ENCODE results near the gene SPTLC2.
A peak's percentile ranks its signal among the peaks of the same experiment; 100 is the strongest.
"Not testable (repeated sequence)": the region's sequence is repeated elsewhere in the genome, so short reads cannot be mapped to it uniquely, and the experiment has no call there.

The SPTLC2 gene, protein sequence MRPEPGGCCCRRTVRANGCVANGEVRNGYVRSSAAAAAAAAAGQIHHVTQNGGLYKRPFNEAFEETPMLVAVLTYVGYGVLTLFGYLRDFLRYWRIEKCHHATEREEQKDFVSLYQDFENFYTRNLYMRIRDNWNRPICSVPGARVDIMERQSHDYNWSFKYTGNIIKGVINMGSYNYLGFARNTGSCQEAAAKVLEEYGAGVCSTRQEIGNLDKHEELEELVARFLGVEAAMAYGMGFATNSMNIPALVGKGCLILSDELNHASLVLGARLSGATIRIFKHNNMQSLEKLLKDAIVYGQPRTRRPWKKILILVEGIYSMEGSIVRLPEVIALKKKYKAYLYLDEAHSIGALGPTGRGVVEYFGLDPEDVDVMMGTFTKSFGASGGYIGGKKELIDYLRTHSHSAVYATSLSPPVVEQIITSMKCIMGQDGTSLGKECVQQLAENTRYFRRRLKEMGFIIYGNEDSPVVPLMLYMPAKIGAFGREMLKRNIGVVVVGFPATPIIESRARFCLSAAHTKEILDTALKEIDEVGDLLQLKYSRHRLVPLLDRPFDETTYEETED

DNA sequence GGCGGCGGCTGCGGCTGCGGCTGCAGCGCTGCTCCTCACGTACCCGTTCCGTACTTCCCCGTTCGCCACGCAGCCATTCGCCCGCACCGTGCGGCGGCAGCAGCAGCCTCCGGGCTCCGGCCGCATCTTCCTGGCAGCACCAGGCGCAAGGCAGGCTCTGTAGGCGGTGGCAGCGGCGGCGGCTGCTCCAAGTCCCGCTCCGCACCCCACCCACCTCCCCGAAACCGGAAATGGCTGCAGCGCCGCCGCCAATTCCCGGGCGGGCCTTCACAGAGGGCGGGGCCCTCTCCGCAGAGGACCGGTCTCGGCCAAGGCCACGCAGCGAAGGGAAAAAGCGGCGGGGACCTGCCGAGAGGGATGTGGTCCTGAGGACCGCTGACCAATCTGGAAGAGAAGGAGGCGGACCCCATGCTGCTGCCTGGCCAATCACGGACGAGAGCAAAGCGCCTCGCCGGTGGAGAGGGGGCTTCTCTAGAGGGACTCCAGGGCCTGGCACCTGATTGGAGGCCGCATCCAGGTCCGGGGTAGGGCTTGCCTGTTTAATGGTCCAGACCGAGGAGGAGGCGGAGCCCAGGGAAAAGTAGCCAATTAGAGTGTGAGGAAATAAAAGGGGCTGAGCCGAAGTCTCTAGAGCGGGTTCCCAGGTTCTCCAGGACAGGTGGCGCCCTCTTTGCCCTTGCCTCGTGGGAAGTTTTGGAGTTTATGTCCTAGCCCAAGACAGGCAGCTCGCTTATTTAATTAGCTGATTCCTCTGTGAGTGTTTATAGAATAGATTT, at the start of gene SPTLC2:
Gene SPTLC2, minus strand, starts transcription at position 184 of the 776 bp plus-strand sequence. Its CDS starts 58 bp downstream, at position 126.
- peak; percentile 97 for DNase-seq

DNA sequence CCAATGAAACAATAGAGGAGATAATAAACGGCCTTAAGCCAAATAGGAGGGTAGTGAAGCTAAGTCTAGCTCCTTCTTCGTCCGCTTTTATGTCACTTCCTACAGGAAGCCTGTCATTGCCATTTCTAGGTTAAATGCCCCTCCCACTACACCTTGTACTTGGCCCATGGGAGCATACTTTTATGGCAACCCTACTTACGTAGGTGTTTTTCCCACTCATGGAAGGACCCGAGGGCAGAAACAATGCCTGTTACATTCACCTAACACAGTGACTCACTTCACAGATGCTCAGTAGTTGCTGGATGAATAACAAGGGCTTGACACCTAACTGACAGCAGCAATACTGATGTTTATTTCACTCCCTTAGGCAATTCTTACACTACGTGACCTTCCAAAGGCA, 46.9 kb upstream of the SPTLC2 start:
- no peak for DNase-seq

DNA sequence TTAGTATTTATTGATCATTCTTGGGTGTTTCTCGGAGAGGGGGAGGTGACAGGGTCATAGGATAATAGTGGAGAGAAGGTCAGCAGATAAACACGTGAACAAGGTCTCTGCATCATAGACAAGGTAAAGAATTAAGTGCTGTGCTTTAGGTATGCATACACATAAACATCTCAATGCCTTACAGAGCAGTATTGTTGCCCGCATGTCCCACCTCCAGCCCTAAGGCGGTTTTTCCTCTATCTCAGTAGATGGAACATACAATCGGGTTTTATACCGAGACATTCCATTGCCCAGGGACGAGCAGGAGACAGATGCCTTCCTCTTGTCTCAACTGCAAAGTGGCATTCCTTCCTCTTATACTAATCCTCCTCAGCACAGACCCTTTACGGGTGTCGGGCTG, 45.1 kb upstream of the SPTLC2 start:
- DNase-seq, result not testable (repeated sequence)

DNA sequence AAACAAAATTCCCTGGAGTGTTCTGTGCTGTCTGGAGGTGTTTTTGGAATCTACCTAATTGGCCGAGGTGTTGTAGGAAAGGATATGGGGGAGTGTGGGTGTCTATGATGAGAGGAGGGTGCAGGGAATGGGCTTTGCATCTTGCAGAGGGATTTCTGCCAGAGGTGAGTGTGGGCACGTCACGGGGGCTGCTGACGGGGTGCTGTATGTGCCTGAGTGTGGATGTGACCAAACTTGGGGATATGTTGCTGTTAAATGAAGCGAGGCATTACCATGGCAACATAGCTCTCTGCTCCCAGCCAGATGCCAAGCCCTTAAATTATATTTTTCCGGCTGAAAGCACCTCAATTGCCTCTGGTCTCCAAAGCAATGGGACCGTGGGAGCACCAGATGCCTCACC, 44.3 kb upstream of the SPTLC2 start:
- DNase-seq, result no peak

DNA sequence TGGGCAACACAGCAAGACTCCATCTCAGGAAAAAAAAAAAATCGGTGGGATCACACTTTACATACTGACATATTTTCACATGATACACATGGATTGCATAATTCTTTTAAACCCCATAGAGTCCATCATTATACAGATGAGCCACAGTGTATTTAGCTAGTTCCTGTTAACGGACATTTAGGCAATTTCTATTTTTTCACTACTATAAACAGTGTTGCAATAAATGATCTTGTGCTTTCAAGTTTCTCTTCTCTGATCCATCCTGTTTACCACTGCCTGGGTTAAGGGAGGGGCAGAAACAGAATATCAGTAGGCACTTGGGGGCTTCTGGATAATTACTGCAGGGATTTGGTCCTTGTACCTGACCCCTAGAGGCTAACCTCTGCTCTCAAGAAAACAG, 43.4 kb upstream of the SPTLC2 start:
- DNase-seq, result no peak

DNA sequence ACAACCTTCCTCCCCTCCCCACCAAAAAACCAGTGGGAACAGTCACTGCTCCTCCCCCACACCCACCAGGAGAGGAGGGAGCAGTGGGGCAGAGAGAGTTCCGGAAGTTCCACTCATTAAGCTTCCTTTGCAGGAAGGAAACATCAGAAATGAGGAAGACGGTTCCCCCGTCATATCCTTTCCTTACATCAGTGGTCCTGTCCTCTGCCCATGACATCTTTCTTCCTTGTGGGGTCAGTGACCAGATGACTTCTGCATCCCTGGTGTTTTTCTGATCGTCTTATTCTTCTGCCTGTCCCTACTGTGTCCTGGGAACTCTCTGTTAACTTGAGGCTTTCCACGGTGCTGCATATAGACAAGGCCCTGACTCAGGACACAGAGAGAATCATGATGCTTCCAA, 40.8 kb upstream of the SPTLC2 start:
- no peak for DNase-seq

DNA sequence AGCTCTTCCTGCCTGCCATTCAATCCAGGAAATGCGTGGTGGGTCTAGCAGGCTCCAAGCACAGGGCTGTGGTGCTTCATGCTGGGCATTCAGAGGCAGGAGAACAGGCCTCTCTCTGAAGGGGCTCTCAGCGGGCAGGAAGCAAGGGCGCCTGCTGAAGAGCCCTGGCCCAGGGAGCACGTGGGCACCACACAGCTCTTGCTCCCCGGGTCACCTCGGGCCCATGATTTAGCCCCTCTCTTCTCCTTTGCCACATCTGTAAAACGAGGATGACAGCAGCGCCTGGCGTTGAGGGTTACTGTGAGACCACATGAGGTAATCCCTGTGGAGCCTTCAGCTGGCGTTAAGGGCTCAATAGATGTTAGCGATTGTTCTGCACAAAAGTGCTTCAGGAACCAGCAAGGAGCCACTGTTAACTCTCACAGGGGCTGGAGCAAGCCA, 37.6 kb upstream of the SPTLC2 start:
- no peak for DNase-seq

DNA sequence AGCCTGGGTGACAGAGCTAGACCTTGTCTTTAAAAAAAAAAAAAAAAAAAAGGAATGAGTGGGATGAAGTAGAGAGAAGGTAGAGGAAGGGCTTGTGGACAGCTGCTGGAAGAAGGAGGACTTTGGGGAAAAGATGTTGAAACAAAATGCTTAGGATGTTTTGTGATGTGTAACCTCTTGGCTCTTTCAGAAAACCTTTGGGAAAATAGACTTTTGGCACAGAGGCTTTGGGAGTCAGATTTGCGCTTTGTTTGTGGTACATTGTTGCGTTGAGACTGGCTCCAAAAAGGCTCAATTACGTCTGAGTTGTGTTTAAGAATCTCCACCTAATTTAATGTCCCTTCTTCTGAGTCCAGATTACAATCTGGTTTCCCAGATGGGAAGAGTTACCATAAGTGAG, 32.9 kb upstream of the SPTLC2 start:
- DNase-seq, result no peak

DNA sequence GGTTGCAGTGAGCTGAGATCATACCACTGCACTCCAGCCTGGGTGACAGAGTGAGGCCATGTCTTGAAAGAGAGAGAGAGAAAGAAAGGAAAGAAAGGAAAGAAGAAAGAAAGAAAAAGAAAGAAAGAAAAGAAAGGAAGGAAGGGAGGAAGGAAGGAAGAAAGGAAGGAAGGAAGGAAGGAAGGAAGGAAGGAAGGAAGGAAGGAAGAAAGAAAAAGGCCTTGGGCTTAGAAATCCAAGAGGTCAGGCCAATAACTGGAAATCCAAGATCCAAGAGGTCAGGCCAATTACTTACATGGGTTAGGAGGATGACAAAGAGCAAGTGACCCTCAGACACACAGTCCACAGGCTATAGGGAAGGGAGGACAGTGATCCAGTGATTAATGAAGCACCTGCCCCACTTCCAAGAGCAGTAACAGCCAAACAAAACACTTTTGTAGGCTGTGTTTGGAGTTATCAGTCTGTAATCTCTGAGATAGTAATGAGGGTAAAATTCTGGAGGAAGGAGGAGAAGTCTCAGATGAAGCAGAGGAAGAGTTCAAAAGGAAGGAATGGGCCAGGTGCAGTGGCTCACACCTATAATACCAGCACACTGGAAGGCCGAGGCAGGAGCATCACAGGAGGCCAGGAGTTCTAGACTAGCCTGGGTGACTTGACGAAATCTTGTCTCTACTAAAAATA, 32.2 kb upstream of the SPTLC2 start:
- no peak for DNase-seq

DNA sequence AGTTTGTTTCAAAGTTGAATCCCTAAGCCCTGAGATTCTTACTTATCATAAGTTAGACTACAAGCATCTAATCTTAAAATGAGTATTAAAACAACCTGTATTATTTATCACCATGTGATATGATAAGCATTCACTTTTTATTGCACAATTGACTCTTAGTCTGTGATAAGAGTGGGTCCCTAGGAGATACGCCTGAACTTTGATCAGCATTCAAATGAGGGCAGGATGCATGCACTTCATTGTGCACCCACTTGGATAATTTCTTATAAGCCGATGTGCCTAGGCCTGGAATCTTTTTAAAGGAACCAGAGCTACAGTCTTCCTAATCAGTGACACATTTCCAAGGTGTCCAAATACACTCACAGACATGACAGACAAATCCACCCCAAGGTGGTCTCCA, 31.4 kb upstream of the SPTLC2 start:
- no peak for DNase-seq

DNA sequence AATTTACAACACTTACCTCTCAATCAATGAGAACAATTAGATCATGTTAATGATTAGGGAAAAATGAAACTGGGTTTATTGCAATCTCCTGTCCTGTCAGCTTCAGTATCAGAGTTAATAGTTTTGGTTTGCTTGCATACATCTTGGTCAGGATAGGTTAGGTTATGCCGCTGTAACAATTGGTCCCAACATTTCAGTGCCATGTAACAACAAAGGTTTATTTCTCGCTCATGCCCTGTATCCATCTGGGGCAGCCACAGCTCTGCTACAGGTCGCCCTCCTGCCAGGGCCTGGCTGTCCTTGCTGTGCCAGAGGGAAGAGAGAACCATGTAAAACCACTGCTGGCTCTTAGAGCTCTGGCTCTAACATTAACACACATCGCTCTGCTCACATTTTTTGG, 30.5 kb upstream of the SPTLC2 start:
- no peak for DNase-seq

DNA sequence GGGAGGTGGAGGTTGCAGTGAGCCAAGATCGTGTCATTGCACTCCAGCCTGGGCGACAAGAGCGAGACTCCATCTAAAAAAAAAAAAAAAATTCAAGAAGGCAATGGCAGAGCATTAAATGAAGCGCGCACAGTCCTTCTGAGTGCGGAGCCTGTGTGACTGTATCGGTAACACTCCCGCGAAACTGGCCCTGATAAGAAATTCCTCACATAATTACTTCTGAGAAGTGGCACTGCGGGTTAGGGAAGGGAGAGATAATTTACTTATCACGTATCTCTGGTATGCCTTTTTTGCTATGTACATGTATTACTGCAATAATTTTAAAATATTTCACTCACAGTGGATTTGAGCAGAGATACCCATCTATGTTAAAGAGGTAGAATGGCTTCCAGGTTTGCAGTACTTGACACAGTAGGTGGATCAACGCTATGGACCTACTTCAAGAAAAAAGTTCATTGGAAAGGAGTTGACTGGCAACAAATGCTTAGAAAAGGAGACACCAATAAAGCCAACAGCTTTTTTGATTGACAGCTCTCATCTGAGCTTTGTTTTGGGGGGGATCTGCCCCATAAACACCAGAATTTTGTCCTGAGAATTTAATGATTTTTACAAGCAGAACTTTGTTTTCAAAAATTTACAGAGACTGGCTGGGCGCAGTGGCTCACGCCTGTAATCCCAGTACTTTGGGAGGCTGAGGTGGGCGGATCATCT, 29.2 kb upstream of the SPTLC2 start:
- no peak for DNase-seq

DNA sequence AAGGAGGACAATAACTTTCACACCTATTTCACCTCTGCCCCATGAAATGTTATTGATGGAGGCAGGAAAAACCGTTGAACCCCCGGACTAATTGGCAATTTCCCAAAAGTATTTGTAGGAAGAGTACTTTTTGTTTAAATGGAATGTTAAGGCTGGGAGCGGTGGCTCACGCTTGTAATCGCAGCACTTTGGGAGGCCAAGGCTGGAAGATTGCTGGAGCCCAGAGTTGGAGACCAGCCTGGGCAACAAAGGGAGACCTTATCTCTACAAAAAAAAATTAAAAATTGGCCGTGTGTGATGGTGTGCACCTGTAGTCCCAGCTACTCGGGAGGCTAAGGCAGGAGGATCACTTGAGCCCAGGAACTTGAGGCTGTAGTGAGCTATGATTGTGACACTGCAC, 26.0 kb upstream of the SPTLC2 start:
- no peak for DNase-seq

DNA sequence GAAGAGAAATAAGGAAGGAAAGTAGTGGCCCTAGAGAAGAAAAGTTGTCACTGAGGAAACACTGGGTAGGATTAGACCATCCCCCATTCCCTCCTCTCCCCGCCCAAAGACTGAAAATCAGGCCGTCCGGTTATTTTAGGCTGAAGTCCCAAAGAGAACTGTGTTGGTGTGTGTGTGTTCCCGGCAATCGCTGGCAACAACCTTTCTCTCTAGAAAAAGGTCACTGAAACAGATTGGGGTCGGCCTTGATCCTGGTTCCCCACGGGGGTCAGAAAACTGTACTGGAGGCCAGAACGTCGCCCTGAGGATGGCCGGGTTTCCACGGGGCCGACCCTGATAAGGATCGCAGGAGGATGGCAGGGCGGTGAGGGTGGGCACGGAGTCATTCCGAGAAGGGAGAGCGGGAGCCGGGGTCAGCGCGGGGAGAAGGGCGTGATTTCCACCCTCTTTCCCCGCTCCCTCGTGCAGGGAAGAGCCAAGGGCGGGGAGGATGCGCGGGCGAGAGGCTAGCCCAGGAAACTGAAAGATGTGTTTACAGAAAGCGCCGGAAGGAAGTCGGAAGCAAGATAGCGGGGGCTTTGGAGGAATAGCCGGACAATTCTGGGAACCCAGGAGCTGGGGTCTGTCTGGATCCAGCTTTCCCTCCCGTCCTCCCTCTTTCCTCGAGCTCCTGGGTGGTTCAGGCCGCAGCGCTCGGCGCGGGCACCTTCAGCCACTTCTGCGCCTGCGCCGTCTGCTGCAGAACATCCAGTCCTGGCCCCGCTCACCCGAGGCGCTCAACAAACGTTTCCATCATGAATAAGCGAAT, 25.3 kb upstream of the SPTLC2 start:
- DNase-seq, result peak; percentile 84

DNA sequence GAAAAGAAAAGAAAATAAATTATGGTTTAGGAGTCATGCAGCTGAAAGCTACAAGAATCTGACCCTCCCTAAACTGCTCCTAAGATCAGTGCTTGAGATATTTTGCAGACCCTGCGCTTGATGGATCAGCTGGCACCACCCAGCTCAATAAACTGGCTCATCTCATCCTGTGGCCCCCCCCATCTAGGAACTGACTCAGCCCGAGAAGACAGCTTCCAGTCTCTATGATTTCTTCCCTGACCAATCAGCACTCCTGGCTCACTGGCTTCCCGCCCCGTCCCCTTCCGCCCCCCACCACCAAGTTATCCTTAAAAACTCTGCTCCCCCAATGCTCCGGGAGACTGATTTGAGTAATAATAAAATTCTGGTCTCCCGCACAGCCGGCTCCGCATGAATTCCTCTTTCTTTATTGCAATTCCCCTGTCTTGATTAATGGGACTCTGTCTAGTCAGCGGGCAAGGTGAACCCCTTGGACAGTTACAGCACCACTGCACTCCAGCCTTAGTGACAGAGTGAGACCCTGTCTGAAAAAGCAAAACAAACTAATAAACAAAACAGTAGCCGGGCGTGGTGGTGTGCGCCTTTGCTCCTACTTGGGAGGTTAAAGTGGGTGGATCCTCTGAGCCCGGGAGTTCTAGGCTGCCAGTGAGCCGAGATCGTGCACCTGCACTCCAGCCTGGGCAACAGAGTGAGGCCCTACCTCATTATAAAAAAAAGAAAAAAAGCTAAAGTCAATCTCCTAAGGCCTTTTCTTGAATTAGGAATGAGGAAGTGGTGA, 24.5 kb upstream of the SPTLC2 start:
- DNase-seq, result no peak

DNA sequence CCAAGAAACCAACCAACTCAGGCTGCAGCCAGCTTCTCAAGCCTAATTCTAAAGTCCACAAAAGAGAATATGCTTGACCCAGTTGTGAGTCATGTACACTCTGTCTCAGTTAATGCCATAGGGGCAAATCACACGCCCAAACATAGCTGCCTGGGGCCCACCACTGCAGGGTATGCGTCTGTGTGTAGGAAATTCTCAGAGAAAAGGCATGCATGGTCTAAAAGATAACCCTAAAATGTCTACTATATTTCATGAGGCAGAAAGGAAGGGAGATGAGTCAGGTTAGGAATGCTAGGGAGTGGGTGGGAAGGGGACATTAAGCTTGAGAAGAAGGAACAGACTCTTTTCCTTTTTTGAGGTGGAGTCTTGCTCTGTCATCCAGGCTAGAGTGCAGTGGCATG, 22.3 kb upstream of the SPTLC2 start:
- no peak for DNase-seq

DNA sequence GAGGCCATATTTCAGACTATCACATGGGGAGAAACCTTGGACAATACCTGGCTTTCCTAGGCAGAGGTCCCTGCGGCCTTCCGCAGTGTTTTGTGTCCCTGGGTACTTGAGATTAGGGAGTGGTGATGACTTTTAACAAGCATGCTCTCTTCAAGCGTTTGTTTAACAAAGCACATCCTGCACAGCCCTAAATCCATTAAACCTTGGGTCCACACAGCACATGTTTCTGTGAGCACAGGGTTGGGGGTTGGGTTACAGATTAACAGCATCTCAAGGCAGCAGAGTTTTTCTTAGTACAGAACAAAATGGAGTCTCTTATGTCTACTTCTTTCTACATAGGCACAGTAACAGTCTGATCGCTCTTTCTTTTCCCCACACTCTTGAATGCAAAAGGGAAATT, 19.4 kb upstream of the SPTLC2 start:
- not testable (repeated sequence) for DNase-seq

DNA sequence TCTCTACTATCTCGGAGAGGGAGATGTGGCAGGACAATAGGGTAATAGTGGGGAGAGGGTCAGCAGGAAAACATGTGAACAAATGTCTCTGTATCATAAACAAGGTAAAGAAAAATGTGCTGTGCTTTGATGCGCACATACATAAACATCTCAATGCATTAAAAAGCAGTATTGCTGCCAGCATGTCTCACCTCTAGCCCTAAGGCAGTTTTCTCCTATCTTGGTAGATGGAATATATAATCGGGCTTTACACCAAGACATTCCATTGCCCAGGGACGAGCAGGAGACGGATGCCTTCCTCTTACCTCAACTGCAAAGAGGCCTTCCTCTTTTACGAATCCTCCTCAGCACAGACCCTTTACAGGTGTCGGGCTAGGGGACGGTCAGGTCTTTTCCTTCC, 19.0 kb upstream of the SPTLC2 start:
- not testable (repeated sequence) for DNase-seq

DNA sequence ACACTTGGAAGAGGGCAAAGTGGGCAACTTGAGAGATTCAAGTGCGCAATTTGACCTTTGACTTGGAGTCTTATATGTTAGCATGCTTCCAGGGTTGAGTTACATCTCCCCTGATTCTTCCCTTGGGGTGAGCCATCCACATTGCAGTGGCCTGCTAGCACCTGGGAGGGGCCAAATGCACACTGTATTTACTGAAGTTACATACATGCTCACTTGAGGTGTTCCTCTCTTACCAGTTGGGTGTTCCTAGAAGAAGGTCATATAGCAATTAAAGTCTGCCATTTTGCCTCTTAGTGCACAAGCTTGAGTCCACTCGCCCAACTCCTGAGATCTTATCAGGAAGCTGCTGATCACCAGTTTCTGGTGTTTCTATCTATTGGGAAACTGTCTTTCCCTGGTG, 13.7 kb upstream of the SPTLC2 start:
- DNase-seq, result no peak

DNA sequence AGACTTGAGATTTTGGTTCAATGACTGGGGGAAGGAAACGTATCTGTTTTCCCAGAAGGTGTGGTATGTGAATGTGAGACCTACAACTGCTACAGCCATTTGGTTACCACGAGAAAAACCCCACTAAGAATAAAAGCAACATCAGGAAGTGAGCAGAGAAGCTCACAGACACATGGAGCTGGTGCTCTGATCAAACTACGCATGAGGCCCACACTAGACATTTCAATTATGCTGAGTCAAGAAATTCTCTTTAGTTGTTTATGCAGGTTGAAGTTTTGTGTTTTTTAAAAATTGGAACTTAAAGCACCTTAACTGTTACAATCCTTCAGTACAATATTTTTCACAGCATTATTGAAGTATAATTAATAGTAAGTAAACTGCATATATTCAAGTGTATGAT, 8.9 kb upstream of the SPTLC2 start:
- no peak for DNase-seq

DNA sequence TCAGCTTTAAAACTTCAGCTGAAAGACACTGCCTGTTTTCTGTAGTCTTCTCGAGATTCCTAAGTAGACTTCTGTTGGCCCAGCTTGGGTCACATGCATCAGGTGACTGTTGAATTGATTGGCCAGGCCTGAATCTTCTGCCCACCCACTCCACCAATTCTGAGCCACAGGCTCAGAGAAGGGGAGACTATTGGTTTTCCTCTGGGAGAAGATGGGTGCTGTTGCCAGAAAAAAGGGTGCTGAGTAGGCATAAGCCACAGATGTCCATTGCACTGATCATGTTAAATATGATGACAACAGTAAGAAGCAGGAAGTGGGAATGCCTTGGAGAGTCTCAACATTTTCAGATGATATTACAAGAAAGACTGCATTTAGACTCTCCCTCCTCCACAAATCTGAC, 6.8 kb upstream of the SPTLC2 start:
- no peak for DNase-seq

Measured in stimulated activated CD4-positive, alpha-beta T cell treated with anti-CD3 and anti-CD28 coated beads, Interleukin-15, amount 100 ng/mL, for 24 hours (primary cell).